ENCODE measurements around the gene SEMA4G. TPM values are rescaled to one million over a fixed set of nuclear protein-coding genes. Genes with fewer than 3 reads are reported as not detected.

The SEMA4G gene
- total RNA-seq, 1 experiment from 2014 or later, result not detected

DNA sequence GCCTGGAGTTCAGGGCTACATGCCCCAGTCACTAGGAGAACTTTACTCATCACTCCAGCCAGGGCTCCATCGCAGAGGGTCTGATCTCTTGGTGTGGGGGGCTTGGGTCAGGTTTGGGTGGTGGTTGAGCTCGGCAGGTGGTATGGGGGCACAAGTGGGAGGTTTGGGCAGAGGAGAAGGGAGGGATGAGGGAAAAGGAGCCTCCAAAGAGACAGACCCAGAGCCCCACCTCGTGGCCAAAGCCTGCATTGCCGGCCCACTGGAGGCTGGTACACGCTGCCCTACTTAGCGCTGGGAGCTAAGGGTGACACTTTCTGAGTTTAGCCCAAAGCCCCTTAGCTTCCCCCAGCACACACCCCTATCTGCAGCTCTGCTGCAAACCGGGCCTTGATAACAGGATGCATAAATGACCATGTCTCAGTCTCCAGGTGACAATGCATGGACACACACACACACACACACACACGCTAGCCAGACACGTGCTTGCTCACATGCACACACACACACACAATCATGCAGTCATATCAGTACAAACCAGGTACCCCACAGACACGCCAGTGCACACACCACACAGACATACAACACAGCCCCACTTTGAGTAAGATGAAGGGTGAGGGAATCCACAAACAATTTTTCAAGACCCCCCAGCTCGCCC lies 45.1 kb downstream of the SEMA4G start:
- BruUV-seq (replicated peaks), result no TSS peak

DNA sequence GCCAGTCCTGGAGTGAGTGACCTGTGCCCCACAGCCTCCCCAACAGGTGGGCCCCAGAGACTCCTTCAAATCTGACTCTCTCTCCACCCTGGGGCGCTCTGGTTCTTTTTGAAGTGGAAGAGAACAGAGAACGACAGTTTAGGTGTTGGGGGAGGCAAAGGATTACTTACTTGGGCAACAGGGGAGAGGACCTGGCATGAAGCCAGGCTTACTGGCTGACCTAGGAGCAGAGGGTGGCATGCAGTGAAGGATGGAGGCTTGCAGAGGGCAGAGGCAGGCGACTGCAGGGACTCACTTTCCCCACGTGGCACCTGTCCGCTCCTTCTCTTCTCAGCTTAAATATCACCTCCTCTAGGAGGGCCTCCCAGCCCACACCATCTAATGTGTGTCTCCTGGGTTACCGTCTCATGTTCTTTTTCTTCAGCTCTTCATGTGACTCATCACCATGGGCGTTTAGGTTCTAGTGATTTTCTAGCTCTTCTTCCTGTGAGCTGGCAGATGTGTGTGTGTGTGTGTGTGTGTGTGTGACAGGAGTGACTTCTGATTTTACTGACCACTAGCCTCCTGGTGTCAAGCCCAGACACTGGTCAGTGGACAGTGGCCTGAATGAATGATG lies 45.8 kb downstream of the SEMA4G start:
- no peaks in the 10 kb centered on the region for H3K9me3 Mint-ChIP-seq (ENCODE audit: unreplicated experiment)
- no peak overlapping the region for H3K4me3 Mint-ChIP-seq (ENCODE audit: unreplicated experiment)
- no TSS peak for BruUV-seq (replicated peaks)
- ChIA-PET CTCF (interaction anchor here (0.5 to 7.0 kb wide), 21 partner anchors 10 to 113 kb away, joined by 3 to 199 read pairs (median 6); partner anchors contain the start of genes LZTS2, PDZD7 and SFXN3), POLR2A (interaction anchor here (0.5 to 2.1 kb wide), 8 partner anchors 8 to 118 kb away, joined by 3 to 26 read pairs (median 4); partner anchors contain the start of genes LZTS2, MRPL43, PDZD7 and SFXN3)
- H3K36me3 Mint-ChIP-seq (ENCODE audit: insufficient read depth, unreplicated experiment), result no peaks in the 10 kb centered on the region
- peak; percentile 85 for DNase-seq (ENCODE audit: unreplicated experiment)
- no peaks in the 10 kb centered on the region for H3K27me3 Mint-ChIP-seq (ENCODE audit: insufficient read depth, unreplicated experiment)
- intact Hi-C loops (cut with micrococcal nuclease), result no loop called here
- peaks cover 30% of the 10 kb centered on the region for H3K4me1 Mint-ChIP-seq (ENCODE audit: insufficient read depth, unreplicated experiment)
- TF ChIP-seq, protein P1, sequence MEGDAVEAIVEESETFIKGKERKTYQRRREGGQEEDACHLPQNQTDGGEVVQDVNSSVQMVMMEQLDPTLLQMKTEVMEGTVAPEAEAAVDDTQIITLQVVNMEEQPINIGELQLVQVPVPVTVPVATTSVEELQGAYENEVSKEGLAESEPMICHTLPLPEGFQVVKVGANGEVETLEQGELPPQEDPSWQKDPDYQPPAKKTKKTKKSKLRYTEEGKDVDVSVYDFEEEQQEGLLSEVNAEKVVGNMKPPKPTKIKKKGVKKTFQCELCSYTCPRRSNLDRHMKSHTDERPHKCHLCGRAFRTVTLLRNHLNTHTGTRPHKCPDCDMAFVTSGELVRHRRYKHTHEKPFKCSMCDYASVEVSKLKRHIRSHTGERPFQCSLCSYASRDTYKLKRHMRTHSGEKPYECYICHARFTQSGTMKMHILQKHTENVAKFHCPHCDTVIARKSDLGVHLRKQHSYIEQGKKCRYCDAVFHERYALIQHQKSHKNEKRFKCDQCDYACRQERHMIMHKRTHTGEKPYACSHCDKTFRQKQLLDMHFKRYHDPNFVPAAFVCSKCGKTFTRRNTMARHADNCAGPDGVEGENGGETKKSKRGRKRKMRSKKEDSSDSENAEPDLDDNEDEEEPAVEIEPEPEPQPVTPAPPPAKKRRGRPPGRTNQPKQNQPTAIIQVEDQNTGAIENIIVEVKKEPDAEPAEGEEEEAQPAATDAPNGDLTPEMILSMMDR (IDR thresholded peaks at IDR 0.05; ENCODE audit: unreplicated experiment), result no peak
- no peak overlapping the region for H3K27ac Mint-ChIP-seq (ENCODE audit: low read depth, unreplicated experiment)

More for the DNA sequence above, 45.1 kb downstream of the SEMA4G start:
- TF ChIP-seq, protein P1 (IDR thresholded peaks at IDR 0.05; ENCODE audit: unreplicated experiment), result peak; percentile 95
- Mint-ChIP-seq H3K36me3 (ENCODE audit: insufficient read depth, unreplicated experiment) (no peaks in the 10 kb centered on the region), H3K4me1 (ENCODE audit: insufficient read depth, unreplicated experiment) (peaks cover 30% of the 10 kb centered on the region), H3K27ac (ENCODE audit: low read depth, unreplicated experiment) (no peak overlapping the region), H3K9me3 (ENCODE audit: unreplicated experiment) (no peaks in the 10 kb centered on the region), H3K27me3 (ENCODE audit: insufficient read depth, unreplicated experiment) (no peaks in the 10 kb centered on the region), H3K4me3 (ENCODE audit: unreplicated experiment) (no peak overlapping the region)
- intact Hi-C loops (cut with micrococcal nuclease), result no loop called here
- ChIA-PET CTCF (interaction anchor here (0.5 to 7.0 kb wide), 26 partner anchors 11 to 1089 kb away, joined by 3 to 199 read pairs (median 6); partner anchors contain the start of genes LZTS2, PDZD7 and SFXN3), POLR2A (interaction anchor here (0.5 to 2.1 kb wide), 5 partner anchors 8 to 117 kb away, joined by 3 to 26 read pairs (median 3); partner anchors contain the start of genes LZTS2, PDZD7 and SFXN3)
- peak; percentile 77 for DNase-seq (ENCODE audit: unreplicated experiment)

DNA sequence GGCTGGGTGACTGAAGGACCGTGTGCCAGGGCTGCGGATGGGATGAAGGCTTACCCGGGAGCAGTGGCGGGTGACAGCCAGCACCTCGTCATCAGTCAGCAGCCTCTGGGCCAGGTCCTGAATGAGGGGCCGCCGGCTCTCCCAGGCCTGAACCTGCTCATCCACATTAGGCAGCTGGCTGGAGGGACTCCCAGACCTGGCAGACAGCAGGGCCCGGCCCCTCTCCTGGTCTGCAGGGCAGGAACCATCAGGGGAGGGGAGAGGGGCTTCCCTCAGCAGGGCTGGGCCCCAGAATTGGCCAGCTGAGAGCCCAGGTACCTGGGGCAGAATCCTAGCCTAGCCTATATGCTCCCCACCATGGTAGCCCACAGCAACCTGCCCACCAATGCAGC lies 46.3 kb downstream of the SEMA4G start:
- Mint-ChIP-seq H3K36me3 (ENCODE audit: insufficient read depth, unreplicated experiment) (no peaks in the 10 kb centered on the region), H3K27ac (ENCODE audit: low read depth, unreplicated experiment) (no peak overlapping the region), H3K4me1 (ENCODE audit: insufficient read depth, unreplicated experiment) (peaks cover 30% of the 10 kb centered on the region), H3K9me3 (ENCODE audit: unreplicated experiment) (no peaks in the 10 kb centered on the region), H3K27me3 (ENCODE audit: insufficient read depth, unreplicated experiment) (no peaks in the 10 kb centered on the region), H3K4me3 (ENCODE audit: unreplicated experiment) (no peak overlapping the region)
- no TSS peak for BruUV-seq (replicated peaks)
- no peak for DNase-seq (ENCODE audit: unreplicated experiment)
- ChIA-PET CTCF (interaction anchor here (0.6 to 7.0 kb wide), 11 partner anchors 9 to 112 kb away, joined by 3 to 199 read pairs (median 12); partner anchors contain the start of genes LZTS2, PDZD7 and SFXN3), POLR2A (interaction anchor here (0.5 to 2.1 kb wide), 5 partner anchors 15 to 534 kb away, joined by 3 to 26 read pairs (median 4); partner anchors contain the start of genes LZTS2, MRPL43, PDZD7 and SFXN3)
- TF ChIP-seq, protein P1 (IDR thresholded peaks at IDR 0.05; ENCODE audit: unreplicated experiment), result no peak
- intact Hi-C loops (cut with micrococcal nuclease), result no loop called here

DNA sequence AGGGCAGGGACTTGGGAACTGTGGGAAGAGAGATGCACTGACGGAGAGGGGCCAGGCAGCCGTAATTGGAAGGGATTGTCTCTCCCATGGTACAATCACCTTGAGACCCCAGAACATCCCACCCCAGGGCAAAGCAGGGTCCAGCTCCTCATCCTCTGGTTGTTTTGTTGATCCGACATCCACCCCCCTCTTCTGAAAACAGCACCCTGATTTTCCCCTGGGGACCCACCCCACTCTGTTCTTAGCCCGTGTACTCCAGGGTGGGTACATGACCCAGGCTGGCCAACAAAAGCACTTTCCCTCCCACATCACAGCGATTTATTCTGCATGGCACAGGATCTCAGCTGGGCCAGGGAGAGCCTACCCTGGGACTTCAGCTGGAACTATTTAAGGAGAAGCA lies 47.5 kb downstream of the SEMA4G start:
- ChIA-PET POLR2A (interaction anchor here (1.0 to 2.1 kb wide), 2 partner anchors 15 to 17 kb away, joined by 5 to 8 read pairs; partner anchors contain the start of gene LZTS2), CTCF (interaction anchor here (0.6 to 7.0 kb wide), 8 partner anchors 11 to 1034 kb away, joined by 3 to 199 read pairs (median 22); partner anchors contain the start of genes LZTS2, PDZD7 and SFXN3)
- no peaks in the 10 kb centered on the region for H3K9me3 Mint-ChIP-seq (ENCODE audit: unreplicated experiment)
- intact Hi-C loops (cut with micrococcal nuclease), result no loop called here
- H3K36me3 Mint-ChIP-seq (ENCODE audit: insufficient read depth, unreplicated experiment), result no peaks in the 10 kb centered on the region
- peaks cover 30% of the 10 kb centered on the region for H3K4me1 Mint-ChIP-seq (ENCODE audit: insufficient read depth, unreplicated experiment)
- no peaks in the 10 kb centered on the region for H3K27me3 Mint-ChIP-seq (ENCODE audit: insufficient read depth, unreplicated experiment)
- no peak for DNase-seq (ENCODE audit: unreplicated experiment)
- no peak overlapping the region for H3K4me3 Mint-ChIP-seq (ENCODE audit: unreplicated experiment)
- no TSS peak for BruUV-seq (replicated peaks)
- peak overlapping the region; percentile 18 for H3K27ac Mint-ChIP-seq (ENCODE audit: low read depth, unreplicated experiment)
- TF ChIP-seq, protein P1 (IDR thresholded peaks at IDR 0.05; ENCODE audit: unreplicated experiment), result no peak
